H9 (cell line): ENCODE measurements around the gene ITPRID2. TPM values are rescaled to one million over a fixed set of nuclear protein-coding genes. Genes with fewer than 3 reads are reported as not detected.

Experiments used
- DNase-seq: peaks from one replicate; pipeline ENCODE4 v3.0.0-alpha.2; 2017
- H2AFZ ChIP-seq: one replicate; pipeline ENCODE4 v1.6.1; 2013; ENCODE audit warnings: mild to moderate bottlenecking, low read length, control low read depth, moderate library complexity
- H2AK5ac ChIP-seq: 2 replicates; pipeline ENCODE4 v1.6.1; 2013; ENCODE audit warnings: low read length, control low read depth, mixed read lengths; ENCODE audit not compliant: insufficient read length
- H2BK120ac ChIP-seq: one replicate; pipeline ENCODE4 v1.6.1; 2013; ENCODE audit warnings: low read depth, mild to moderate bottlenecking, low read length, control low read depth, inconsistent platforms; ENCODE audit not compliant: poor library complexity, severe bottlenecking
- H2BK12ac ChIP-seq: 2 replicates; pipeline ENCODE4 v1.6.1; 2013; ENCODE audit warnings: low read length, control low read depth, mixed read lengths, low read depth; ENCODE audit not compliant: insufficient read length
- H2BK15ac ChIP-seq: 2 replicates; pipeline ENCODE4 v1.6.1; 2013; ENCODE audit warnings: low read depth, low read length, control low read depth
- H2BK20ac ChIP-seq: one replicate; pipeline ENCODE4 v1.6.1; 2013; ENCODE audit warnings: low read depth, mild to moderate bottlenecking, low read length, control low read depth, inconsistent platforms; ENCODE audit not compliant: poor library complexity, severe bottlenecking
- H2BK5ac ChIP-seq: 2 replicates; pipeline ENCODE4 v1.6.1; 2013; ENCODE audit warnings: low read length, control low read depth, mixed read lengths; ENCODE audit not compliant: insufficient read length
- H3K14ac ChIP-seq: 2 replicates; pipeline ENCODE4 v1.6.1; 2013; ENCODE audit warnings: low read length, control low read depth; ENCODE audit not compliant: insufficient read depth
- H3K18ac ChIP-seq: 2 replicates; pipeline ENCODE4 v1.6.1; 2013; ENCODE audit warnings: low read depth, mild to moderate bottlenecking, mixed read lengths, low read length, control low read depth; ENCODE audit not compliant: insufficient read length
- H3K23ac ChIP-seq: 2 replicates; pipeline ENCODE4 v1.6.1; 2013; ENCODE audit warnings: low read length, control low read depth, mixed read lengths, low read depth; ENCODE audit not compliant: insufficient read length
- H3K23me2 ChIP-seq: 2 replicates; pipeline ENCODE4 v1.6.1; 2013; ENCODE audit warnings: low read depth, mild to moderate bottlenecking, mixed read lengths, low read length, control low read depth; ENCODE audit not compliant: insufficient read length, poor library complexity, severe bottlenecking
- H3K27ac ChIP-seq: 2 replicates; pipeline ENCODE4 v1.5.1; 2013; ENCODE audit warnings: low read length, control low read depth, mixed read lengths, low read depth; ENCODE audit not compliant: insufficient read length
- H3K27me3 ChIP-seq: 2 replicates; pipeline ENCODE4 v1.6.1; 2013; ENCODE audit warnings: low read length, control low read depth, inconsistent platforms; ENCODE audit not compliant: insufficient read depth
- H3K4ac ChIP-seq: 2 replicates; pipeline ENCODE4 v1.6.1; 2013; ENCODE audit warnings: low read depth, mild to moderate bottlenecking, control low read depth, inconsistent platforms, low read length, moderate library complexity
- H3K4me1 ChIP-seq: 2 replicates; pipeline ENCODE4 v1.6.1; 2013; ENCODE audit warnings: low read length, control low read depth, inconsistent platforms; ENCODE audit not compliant: insufficient read depth
- H3K4me2 ChIP-seq: 2 replicates; pipeline ENCODE4 v1.6.1; 2013; ENCODE audit warnings: low read length, control low read depth, mixed read lengths; ENCODE audit not compliant: insufficient read length, insufficient read depth
- H3K56ac ChIP-seq: 2 replicates; pipeline ENCODE4 v1.6.1; 2013; ENCODE audit warnings: low read depth, mild to moderate bottlenecking, mixed read lengths, low read length, control low read depth; ENCODE audit not compliant: insufficient read length
- H3K79me1 ChIP-seq: 2 replicates; pipeline ENCODE4 v1.6.1; 2013; ENCODE audit warnings: low read depth, mild to moderate bottlenecking, moderate library complexity, low read length, control low read depth, inconsistent platforms; ENCODE audit not compliant: insufficient read depth, poor library complexity, severe bottlenecking
- H3K79me2 ChIP-seq: 2 replicates; pipeline ENCODE4 v1.6.1; 2013; ENCODE audit warnings: low read length, control low read depth, inconsistent platforms; ENCODE audit not compliant: insufficient read depth
- H3K9ac ChIP-seq: 2 replicates; pipeline ENCODE4 v1.6.1; 2013; ENCODE audit warnings: low read length, control low read depth, mixed read lengths; ENCODE audit not compliant: insufficient read length; ENCODE audit errors: extremely low read depth
- H3K9me3 ChIP-seq: one replicate; pipeline ENCODE4 v1.6.1; 2013; ENCODE audit warnings: low read depth, low read length, inconsistent platforms; ENCODE audit not compliant: control insufficient read depth
- H3T11ph ChIP-seq: one replicate; pipeline ENCODE4 v1.6.1; 2013; ENCODE audit warnings: mild to moderate bottlenecking, low read length, control low read depth, inconsistent platforms
- H4K20me1 ChIP-seq: one replicate; pipeline ENCODE4 v1.6.1; 2013; ENCODE audit not compliant: control insufficient read depth, insufficient read length, insufficient read depth
- H4K5ac ChIP-seq: 2 replicates; pipeline ENCODE4 v1.6.1; 2013; ENCODE audit warnings: low read depth, mild to moderate bottlenecking, mixed read lengths, low read length, control low read depth; ENCODE audit not compliant: insufficient read length
- H4K8ac ChIP-seq: replicated peaks from 2 replicates; pipeline ENCODE4 v1.6.1; 2013; ENCODE audit warnings: low read length, control low read depth, mixed read lengths, low read depth; ENCODE audit not compliant: insufficient read length
- H4K91ac ChIP-seq: 2 replicates; pipeline ENCODE4 v1.6.1; 2013; ENCODE audit warnings: low read depth, mild to moderate bottlenecking, moderate library complexity, mixed read lengths, low read length, control low read depth; ENCODE audit not compliant: insufficient read length
- H3K27ac Mint-ChIP-seq, 3 experiments: 2 replicates in 2 of 3; 3 replicates in 1 of 3; pipeline ENCODE4 v1.8.0; 2020 to 2021; ENCODE audit warnings: mixed read lengths in 3 of 3, mild to moderate bottlenecking in 1 of 3, moderate library complexity in 1 of 3
- H3K27me3 Mint-ChIP-seq: 2 replicates; pipeline ENCODE4 v1.8.0; 2021; ENCODE audit warnings: low read depth, mild to moderate bottlenecking, moderate library complexity, mixed read lengths
- H3K36me3 Mint-ChIP-seq, 3 experiments: 2 replicates in 2 of 3; 3 replicates in 1 of 3; pipeline ENCODE4 v1.8.0; 2020 to 2021; ENCODE audit warnings: low read depth in 3 of 3, mixed read lengths in 3 of 3; ENCODE audit not compliant: insufficient read depth in 1 of 3
- H3K4me1 Mint-ChIP-seq, 2 experiments: 2 replicates each; pipeline ENCODE4 v1.8.0; 2020; ENCODE audit warnings: mixed read lengths in 2 of 2
- H3K4me3 Mint-ChIP-seq, 2 experiments: 2 replicates in 1 of 2; 3 replicates in 1 of 2; pipeline ENCODE4 v1.8.0; 2020 to 2021; ENCODE audit warnings: mild to moderate bottlenecking in 2 of 2, mixed read lengths in 2 of 2, moderate library complexity in 1 of 2
- H3K9me3 Mint-ChIP-seq, 2 experiments: 2 replicates in 1 of 2; 3 replicates in 1 of 2; pipeline ENCODE4 v1.8.0; 2020; ENCODE audit warnings: mild to moderate bottlenecking in 2 of 2, mixed read lengths in 2 of 2, moderate library complexity in 1 of 2
- CTCF ChIP-seq: fragments of 200-600 bp; sonication (generic); conservative IDR thresholded peaks from 3 replicates; pipeline ENCODE4 v1.8.0; 2021; ENCODE audit warnings: antibody characterized with exemption, mild to moderate bottlenecking
- WGBS: extraction: QIAGEN DNeasy Blood & Tissue Kit; methylation state at CpG from one replicate; pipeline ENCODE4 v1.1.7; 2013; ENCODE audit warnings: missing lambda C conversion rate, low lambda C conversion rate, mixed read lengths; ENCODE audit not compliant: insufficient read length; ENCODE audit errors: extremely low coverage; 5-methylcytosine and 5-hydroxymethylcytosine counted together
- total RNA-seq: library from RNA; stranded (reverse); gene quantifications from 2 replicates; pipeline ENCODE4 v1.2.1, GENCODE V29; 2021

ITPRID2 gene
- total RNA-seq, 1 experiment from 2014 or later: 12.0 TPM

- Histone ChIP-seq H3K23me2 (no peaks in the 10 kb centered on the region), H3K79me1 (no peaks in the 10 kb centered on the region), H3T11ph (no peak overlapping the region), H4K5ac (no peak overlapping the region), H3K9me3 (no peaks in the 10 kb centered on the region), H3K4me1 (no peaks in the 10 kb centered on the region), H3K9ac (no peak overlapping the region), H3K18ac (no peak overlapping the region), H3K27ac (no peak overlapping the region), H3K4me2 (no peak overlapping the region), H3K14ac (no peak overlapping the region), H4K8ac (no peak overlapping the region), H2AK5ac (no peak overlapping the region), H3K79me2 (no peaks in the 10 kb centered on the region), H3K27me3 (no peaks in the 10 kb centered on the region), H2AFZ (no peak overlapping the region), H2BK20ac (no peak overlapping the region), H2BK120ac (no peak overlapping the region), H2BK12ac (no peak overlapping the region), H2BK5ac (no peak overlapping the region), H3K56ac (no peak overlapping the region), H2BK15ac (no peak overlapping the region), H4K91ac (no peak overlapping the region), H3K4ac (no peak overlapping the region), H3K23ac (no peak overlapping the region), H4K20me1 (no peaks in the 10 kb centered on the region)
- H3K4me3 Mint-ChIP-seq: no peak overlapping the region
- H3K27me3 Mint-ChIP-seq: peaks cover under 1% of the 10 kb centered on the region; the same call in 1 of the 2 replicates
- no peaks in the 10 kb centered on the region for H3K4me1 Mint-ChIP-seq
- no peaks in the 10 kb centered on the region for H3K36me3 Mint-ChIP-seq
- TF ChIP-seq CTCF: no peak
- no peak for DNase-seq
- no peak overlapping the region for H3K27ac Mint-ChIP-seq
- WGBS: no CpG with 5 or more reads among the region's 2 CpGs
- no peaks in the 10 kb centered on the region for H3K9me3 Mint-ChIP-seq
These were observed 6.4 kb upstream of the ITPRID2 start for GRCh38 chr2:181885096-181885495.
